SK-N-SH (cell line): ENCODE results near the gene FADS1. TPM values are rescaled to one million over a fixed set of nuclear protein-coding genes. Genes with fewer than 3 reads are reported as not detected.

Experiments used
- CTCF ChIA-PET: fragments of 300-600, 350-600 bp; formaldehyde crosslinking; extraction: SDS; loops from one replicate; lab custom pipeline; 2021; lab: Yijun Ruan, JAX
- POLR2A ChIA-PET: fragments of 350-600 bp; sonication (Branson Sonifier 250); formaldehyde crosslinking; extraction: SDS; loops from one replicate; lab custom pipeline; 2020; ENCODE audit warnings: antibody characterized with exemption, inconsistent platforms; lab: Yijun Ruan, JAX
- DNase-seq: peaks from one replicate; pipeline ENCODE4 v3.0.0; 2012
- H2AFZ ChIP-seq: fragments of 200-600 bp; sonication (generic); 2 replicates; pipeline ENCODE4 v1.8.1; 2016; ENCODE audit warnings: antibody characterized with exemption, mild to moderate bottlenecking, low read depth
- H3F3A ChIP-seq: fragments of 200-600 bp; sonication (generic); replicated peaks from 2 replicates; pipeline ENCODE3; 2016; ENCODE audit warnings: antibody characterized with exemption, mild to moderate bottlenecking; ENCODE audit not compliant: insufficient read depth
- H3K27ac ChIP-seq, 2 experiments: fragments of 200-500 bp in 1 of 2; fragments of 200-600 bp in 1 of 2; sonication (Bioruptor generic) in 1 of 2; sonication (generic), shearing (Covaris generic) in 1 of 2; 2 replicates each; pipeline versions ENCODE4 v1.5.1 to v1.6.1; 2014 to 2016; ENCODE audit warnings: low read depth in 2 of 2, inconsistent platforms in 1 of 2, low read length in 1 of 2, mild to moderate bottlenecking in 1 of 2, mixed read lengths in 1 of 2
- H3K27me3 ChIP-seq: fragments of 200-600 bp; sonication (generic), shearing (Covaris generic); 2 replicates; pipeline ENCODE4 v1.6.1; 2016; ENCODE audit warnings: mixed run types; ENCODE audit not compliant: insufficient read depth
- H3K36me3 ChIP-seq, 2 experiments: fragments of 200-500 bp in 1 of 2; fragments of 200-600 bp in 1 of 2; sonication (Bioruptor generic) in 1 of 2; sonication (generic) in 1 of 2; replicated peaks in 1 of 2; 2 replicates each; pipeline versions ENCODE3 to v1.5.1; 2014 to 2016; ENCODE audit warnings: low read length in 1 of 2, mild to moderate bottlenecking in 1 of 2; ENCODE audit not compliant: insufficient read depth in 2 of 2, control insufficient read depth in 1 of 2
- H3K4me1 ChIP-seq, 2 experiments: fragments of 200-500 bp in 1 of 2; fragments of 200-600 bp in 1 of 2; sonication (Bioruptor generic) in 1 of 2; sonication (generic), shearing (Covaris generic) in 1 of 2; 2 replicates each; pipeline versions ENCODE4 v1.5.1 to v1.6.1; 2014 to 2016; ENCODE audit warnings: low read depth in 1 of 2, low read length in 1 of 2, mixed run types in 1 of 2; ENCODE audit not compliant: insufficient read depth in 2 of 2, control insufficient read depth in 1 of 2
- H3K4me2 ChIP-seq: fragments of 200-600 bp; sonication (generic), shearing (Covaris generic); 2 replicates; pipeline ENCODE4 v1.6.1; 2017; ENCODE audit warnings: mixed run types
- H3K4me3 ChIP-seq, 2 experiments: fragments of 200-500 bp in 1 of 2; fragments of 200-600 bp in 1 of 2; sonication (Bioruptor generic) in 1 of 2; sonication (generic), shearing (Covaris generic) in 1 of 2; 2 replicates each; pipeline versions ENCODE4 v1.5.1 to v1.8.1; 2014 to 2016; ENCODE audit warnings: low read depth in 2 of 2, inconsistent platforms in 1 of 2, low read length in 1 of 2, mild to moderate bottlenecking in 1 of 2, mixed read lengths in 1 of 2, moderate library complexity in 1 of 2
- H3K79me2 ChIP-seq: fragments of 200-600 bp; sonication (generic); 2 replicates; pipeline ENCODE4 v1.8.1; 2017; ENCODE audit warnings: mild to moderate bottlenecking; ENCODE audit not compliant: insufficient read depth
- H3K9ac ChIP-seq: fragments of 200-600 bp; sonication (generic); 2 replicates; pipeline ENCODE4 v1.6.1; 2017; ENCODE audit warnings: mixed run types
- H3K9me2 ChIP-seq: fragments of 200-600 bp; sonication (generic); 2 replicates; pipeline ENCODE4 v1.6.1; 2017; ENCODE audit warnings: mixed run types
- H3K9me3 ChIP-seq: fragments of 200-600 bp; sonication (generic); 2 replicates; pipeline ENCODE4 v1.6.1; 2017; ENCODE audit warnings: mixed run types, mild to moderate bottlenecking, moderate library complexity
- H4K20me1 ChIP-seq: fragments of 200-600 bp; sonication (generic); 2 replicates; pipeline ENCODE4 v1.6.1; 2017; ENCODE audit warnings: mild to moderate bottlenecking, mixed run types; ENCODE audit not compliant: insufficient read depth
- ELF1 ChIP-seq: IDR thresholded peaks from 2 replicates; pipeline ENCODE4 v1.4.0; 2012
- EP300 ChIP-seq, 2 experiments: IDR thresholded peaks; 2 replicates each; pipeline versions ENCODE4 v1.4.0 to v1.6.1; 2012; ENCODE audit warnings: borderline replicate concordance in 1 of 2, low read depth in 1 of 2, low read length in 1 of 2
- EZH2phosphoT487 ChIP-seq: fragments of 200-600 bp; sonication (generic); IDR thresholded peaks from 2 replicates; pipeline ENCODE4 v1.6.1; 2017; ENCODE audit warnings: low read depth, mixed run types, mild to moderate bottlenecking, antibody characterized with exemption, moderate library complexity, borderline replicate concordance
- FOSL2 ChIP-seq: IDR thresholded peaks from 2 replicates; pipeline ENCODE4 v1.4.0; 2012; ENCODE audit warnings: low read depth, mild to moderate bottlenecking, moderate library complexity, borderline replicate concordance
- NFIC ChIP-seq: IDR thresholded peaks from 2 replicates; pipeline ENCODE4 v1.4.0; 2012; ENCODE audit warnings: borderline replicate concordance
- NRF1 ChIP-seq: IDR thresholded peaks from 2 replicates; pipeline ENCODE4 v1.6.1; 2012; ENCODE audit warnings: low read depth, mild to moderate bottlenecking, low read length
- POLR2AphosphoS5 ChIP-seq: IDR thresholded peaks from 2 replicates; pipeline ENCODE4 v1.6.1; 2012; ENCODE audit warnings: low read depth, low read length
- RAD21 ChIP-seq: IDR thresholded peaks from 2 replicates; pipeline ENCODE4 v1.6.1; 2012; ENCODE audit warnings: mild to moderate bottlenecking, low read length
- RFX5 ChIP-seq: IDR thresholded peaks from 2 replicates; pipeline ENCODE4 v1.6.1; 2012; ENCODE audit warnings: mild to moderate bottlenecking, improper control_type of control experiment, low read length
- SMC3 ChIP-seq: IDR thresholded peaks from 2 replicates; pipeline ENCODE4 v1.6.1; 2012; ENCODE audit warnings: low read depth, low read length, improper control_type of control experiment
- YY1 ChIP-seq: IDR thresholded peaks from 2 replicates; pipeline ENCODE4 v1.4.0; 2012; ENCODE audit warnings: low read depth, mild to moderate bottlenecking
- ZBTB33 ChIP-seq: IDR thresholded peaks from 2 replicates; pipeline ENCODE4 v1.4.0; 2012; ENCODE audit warnings: low read depth, borderline replicate concordance
- WGBS: methylation state at CpG from one replicate; pipeline ENCODE4 v1.1.6; 2017; ENCODE audit warnings: low lambda C conversion rate; 5-methylcytosine and 5-hydroxymethylcytosine counted together
- polyA plus RNA-seq, 3 experiments: library from polyadenylated mRNA; depleted of rRNA; stranded (reverse); fragments of >200 nt; gene quantifications; 2 replicates each; pipeline ENCODE4 v1.2.3, GENCODE V29; 2012
- TF ChIP-seq, protein P1 (sequence below): IDR thresholded peaks from 2 replicates; pipeline ENCODE4 v1.4.0; 2012; ENCODE audit warnings: low read depth, borderline replicate concordance
- TF ChIP-seq, protein P2 (sequence below): fragments of 150-350 bp; IDR thresholded peaks from 2 replicates; pipeline ENCODE4 v1.6.1; 2017; ENCODE audit warnings: antibody characterized with exemption, low read length, low read depth, borderline replicate concordance
- TF ChIP-seq, protein P3 (sequence below): IDR thresholded peaks from 2 replicates; pipeline ENCODE4; 2012
- TF ChIP-seq, protein P4 (sequence below): fragments of 150-350 bp; IDR thresholded peaks from 2 replicates; pipeline ENCODE4 v1.6.1; 2016; ENCODE audit warnings: mild to moderate bottlenecking, low read depth, low read length

The FADS1 gene
- polyA plus RNA-seq, 1 of the 3 experiments (the other 2 are of a cell fraction): 20.6 TPM

DNA sequence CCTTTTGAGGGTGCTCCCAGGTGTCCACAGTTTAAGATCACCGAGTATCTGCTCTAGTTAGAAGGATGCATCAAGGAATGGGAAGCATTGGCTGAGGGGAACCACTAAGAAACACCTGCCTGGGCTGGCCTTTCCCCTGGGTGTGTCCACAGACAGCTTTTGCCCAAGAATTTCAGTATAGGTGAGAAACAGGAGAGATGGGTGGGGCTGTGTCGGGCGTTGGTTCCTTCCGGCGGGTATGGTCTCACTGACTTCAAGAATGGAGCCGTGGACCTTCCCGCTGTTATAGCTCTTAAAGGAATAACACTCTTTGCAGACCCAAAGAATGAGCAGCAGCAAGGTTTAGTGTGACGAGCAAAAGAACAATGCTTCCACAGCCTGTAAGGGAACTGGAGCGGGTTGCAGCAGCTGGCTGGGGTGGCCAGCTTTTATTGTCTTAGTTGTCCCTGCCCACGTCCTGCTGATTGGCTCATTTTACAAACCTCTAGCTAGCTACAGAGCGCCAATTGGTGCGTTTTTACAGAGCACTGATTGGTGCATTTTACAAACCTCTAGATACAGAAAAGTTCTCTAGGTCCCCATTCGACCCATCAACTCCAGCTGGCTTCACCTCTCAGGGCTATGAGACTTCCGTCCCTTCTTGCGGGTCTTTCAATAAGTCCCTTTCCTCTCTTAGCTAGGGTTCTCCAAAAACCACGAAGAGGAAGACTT is 2.4 kb downstream of the FADS1 start:
- ChIA-PET POLR2A (interaction anchor here (0.8 to 4.9 kb wide), 15 partner anchors 9 to 523 kb away, joined by 3 to 84 read pairs (median 4); partner anchors contain the start of genes ASRGL1, BEST1, FADS2 and FEN1), CTCF (interaction anchor here (0.8 to 10.5 kb wide), 12 partner anchors 9 to 294 kb away, joined by 3 to 149 read pairs (median 12); partner anchors contain the start of genes FADS2, FEN1 and TMEM258)
- DNase-seq: peak; percentile 47
- TF ChIP-seq ZBTB33: no peak
- TF ChIP-seq, protein P1, sequence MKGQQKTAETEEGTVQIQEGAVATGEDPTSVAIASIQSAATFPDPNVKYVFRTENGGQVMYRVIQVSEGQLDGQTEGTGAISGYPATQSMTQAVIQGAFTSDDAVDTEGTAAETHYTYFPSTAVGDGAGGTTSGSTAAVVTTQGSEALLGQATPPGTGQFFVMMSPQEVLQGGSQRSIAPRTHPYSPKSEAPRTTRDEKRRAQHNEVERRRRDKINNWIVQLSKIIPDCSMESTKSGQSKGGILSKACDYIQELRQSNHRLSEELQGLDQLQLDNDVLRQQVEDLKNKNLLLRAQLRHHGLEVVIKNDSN: no peak
- TF ChIP-seq, protein P2, sequence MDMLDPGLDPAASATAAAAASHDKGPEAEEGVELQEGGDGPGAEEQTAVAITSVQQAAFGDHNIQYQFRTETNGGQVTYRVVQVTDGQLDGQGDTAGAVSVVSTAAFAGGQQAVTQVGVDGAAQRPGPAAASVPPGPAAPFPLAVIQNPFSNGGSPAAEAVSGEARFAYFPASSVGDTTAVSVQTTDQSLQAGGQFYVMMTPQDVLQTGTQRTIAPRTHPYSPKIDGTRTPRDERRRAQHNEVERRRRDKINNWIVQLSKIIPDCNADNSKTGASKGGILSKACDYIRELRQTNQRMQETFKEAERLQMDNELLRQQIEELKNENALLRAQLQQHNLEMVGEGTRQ: no peak
- no peak for TF ChIP-seq RAD21
- TF ChIP-seq FOSL2: no peak
- no peak for TF ChIP-seq ELF1
- TF ChIP-seq NRF1: no peak
- TF ChIP-seq EP300 (IDR thresholded peaks at IDR 0.05; ENCODE audit: borderline replicate concordance in 1 of 2, low read depth in 1 of 2, low read length in 1 of 2): no peak
- TF ChIP-seq RFX5: peak; percentile 89
- H3K4me3 ChIP-seq: peak overlapping the region; percentile 83 to 87
- no peaks in the 10 kb centered on the region for H4K20me1 ChIP-seq
- H3K4me1 ChIP-seq: peaks cover 9 to 19% of the 10 kb centered on the region in 2 experiments; a peak in 3 of 4 replicates
- H3K9me2 ChIP-seq: no peaks in the 10 kb centered on the region
- peaks cover 30% of the 10 kb centered on the region for H3F3A ChIP-seq
- H3K9ac ChIP-seq: peak overlapping the region; percentile 81
- H3K27me3 ChIP-seq: no peaks in the 10 kb centered on the region
- H2AFZ ChIP-seq: peak overlapping the region; percentile 72
- peak overlapping the region; percentile 98 for H3K4me2 ChIP-seq
- peak overlapping the region; percentile 88 to 99 for H3K27ac ChIP-seq
- 69% methylated on average over 15 of the region's 16 CpGs for WGBS
- peaks cover 7 to 30% of the 10 kb centered on the region in 2 experiments for H3K36me3 ChIP-seq
- no peaks in the 10 kb centered on the region for H3K9me3 ChIP-seq
- peaks cover 16% of the 10 kb centered on the region; the same call in 1 of the 2 replicates for H3K79me2 ChIP-seq

DNA sequence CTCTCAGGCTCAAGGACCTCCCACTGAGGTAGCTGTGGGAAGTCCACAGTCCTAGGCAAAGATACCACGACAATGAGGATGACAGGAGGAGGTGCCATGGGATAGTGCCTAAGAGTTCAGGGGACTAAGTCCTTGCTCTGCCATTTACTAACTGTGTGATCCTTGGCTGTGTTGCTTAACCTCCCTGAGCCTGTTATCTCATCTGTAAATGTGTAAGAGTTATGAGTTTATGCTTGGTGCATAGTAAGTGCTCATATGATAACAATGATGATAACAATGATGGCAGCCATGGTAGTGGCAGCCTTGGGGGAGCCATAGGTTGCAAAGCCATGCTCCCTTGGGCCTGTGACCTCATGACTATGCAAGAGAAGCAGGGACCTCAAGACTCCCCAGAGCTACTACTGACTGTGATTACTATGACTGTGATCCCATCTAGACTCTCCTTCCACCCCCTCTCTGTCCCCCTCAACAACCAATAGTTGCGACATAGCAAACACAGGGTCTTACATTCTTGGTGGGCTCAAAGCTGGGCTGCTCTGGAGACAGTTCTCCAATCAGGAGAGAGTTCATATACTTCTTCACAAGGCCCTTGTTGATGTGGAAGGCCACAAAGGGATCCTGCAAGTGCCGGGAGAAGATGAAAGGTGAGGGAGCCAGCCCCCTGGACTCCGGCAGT is 3.9 kb downstream of the FADS1 start:
- Histone ChIP-seq H3K79me2 (peaks cover 16% of the 10 kb centered on the region; the same call in 1 of the 2 replicates), H4K20me1 (no peaks in the 10 kb centered on the region), H3K4me2 (no peak overlapping the region), H3K4me1 (peaks cover 7 to 15% of the 10 kb centered on the region in 2 experiments; a peak in 3 of 4 replicates), H2AFZ (no peak overlapping the region), H3K9me2 (no peaks in the 10 kb centered on the region), H3K36me3 (peaks cover 12 to 40% of the 10 kb centered on the region in 2 experiments), H3K4me3 (no peak overlapping the region), H3K9ac (no peak overlapping the region), H3K27ac (no peak overlapping the region), H3K27me3 (no peaks in the 10 kb centered on the region), H3K9me3 (no peaks in the 10 kb centered on the region), H3F3A (peaks cover 24% of the 10 kb centered on the region)
- CTCF ChIA-PET: interaction anchor here (0.8 to 10.5 kb wide), 5 partner anchors 8 to 295 kb away, joined by 3 to 149 read pairs (median 13); partner anchors contain the start of genes FEN1 and TMEM258
- no peak for DNase-seq
- POLR2A ChIA-PET: no interaction called here
- WGBS: 100% methylated on average over 4 of the region's 4 CpGs
- TF ChIP-seq YY1 (no peak), NFIC (no peak), SMC3 (no peak), RAD21 (no peak), RFX5 (no peak), EZH2phosphoT487 (no peak), POLR2AphosphoS5 (no peak), EP300 (IDR thresholded peaks at IDR 0.05; ENCODE audit: borderline replicate concordance in 1 of 2, low read depth in 1 of 2, low read length in 1 of 2) (no peak)
- TF ChIP-seq, protein P2: no peak
- TF ChIP-seq, protein P3, sequence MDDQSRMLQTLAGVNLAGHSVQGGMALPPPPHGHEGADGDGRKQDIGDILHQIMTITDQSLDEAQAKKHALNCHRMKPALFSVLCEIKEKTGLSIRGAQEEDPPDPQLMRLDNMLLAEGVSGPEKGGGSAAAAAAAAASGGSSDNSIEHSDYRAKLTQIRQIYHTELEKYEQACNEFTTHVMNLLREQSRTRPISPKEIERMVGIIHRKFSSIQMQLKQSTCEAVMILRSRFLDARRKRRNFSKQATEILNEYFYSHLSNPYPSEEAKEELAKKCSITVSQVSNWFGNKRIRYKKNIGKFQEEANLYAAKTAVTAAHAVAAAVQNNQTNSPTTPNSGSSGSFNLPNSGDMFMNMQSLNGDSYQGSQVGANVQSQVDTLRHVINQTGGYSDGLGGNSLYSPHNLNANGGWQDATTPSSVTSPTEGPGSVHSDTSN: no peak
- TF ChIP-seq, protein P4, sequence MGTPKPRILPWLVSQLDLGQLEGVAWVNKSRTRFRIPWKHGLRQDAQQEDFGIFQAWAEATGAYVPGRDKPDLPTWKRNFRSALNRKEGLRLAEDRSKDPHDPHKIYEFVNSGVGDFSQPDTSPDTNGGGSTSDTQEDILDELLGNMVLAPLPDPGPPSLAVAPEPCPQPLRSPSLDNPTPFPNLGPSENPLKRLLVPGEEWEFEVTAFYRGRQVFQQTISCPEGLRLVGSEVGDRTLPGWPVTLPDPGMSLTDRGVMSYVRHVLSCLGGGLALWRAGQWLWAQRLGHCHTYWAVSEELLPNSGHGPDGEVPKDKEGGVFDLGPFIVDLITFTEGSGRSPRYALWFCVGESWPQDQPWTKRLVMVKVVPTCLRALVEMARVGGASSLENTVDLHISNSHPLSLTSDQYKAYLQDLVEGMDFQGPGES: no peak
